HG03064 (cell line): ENCODE data around the gene FLT1.

Source experiments
- ATAC-seq: cut with Tn5 transposase; IDR thresholded peaks from one replicate; pipeline ENCODE4 v1.9.1; 2021; ENCODE audit warnings: low read depth; ENCODE audit not compliant: unreplicated experiment

FLT1 gene

DNA sequence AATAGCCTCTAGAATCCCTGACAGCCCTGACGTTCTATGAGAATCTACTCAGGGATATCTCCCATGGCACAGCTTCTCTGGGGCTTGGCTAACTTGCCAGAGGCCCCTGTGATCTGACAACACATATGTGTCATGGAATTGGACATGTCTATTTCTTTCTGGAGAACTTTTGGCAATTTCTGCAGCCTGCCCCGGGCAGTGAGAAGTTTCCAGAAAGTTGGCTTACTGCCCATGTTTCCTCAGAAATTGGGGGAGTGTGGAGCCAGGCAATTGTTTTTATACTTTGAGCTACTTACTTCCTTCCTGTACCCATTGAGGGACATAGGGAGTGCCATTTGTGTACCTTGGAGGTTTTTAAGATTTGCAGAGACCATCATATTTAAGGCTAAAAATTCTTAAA, 98.9 kb downstream of the FLT1 start:
- ATAC-seq: no peak

DNA sequence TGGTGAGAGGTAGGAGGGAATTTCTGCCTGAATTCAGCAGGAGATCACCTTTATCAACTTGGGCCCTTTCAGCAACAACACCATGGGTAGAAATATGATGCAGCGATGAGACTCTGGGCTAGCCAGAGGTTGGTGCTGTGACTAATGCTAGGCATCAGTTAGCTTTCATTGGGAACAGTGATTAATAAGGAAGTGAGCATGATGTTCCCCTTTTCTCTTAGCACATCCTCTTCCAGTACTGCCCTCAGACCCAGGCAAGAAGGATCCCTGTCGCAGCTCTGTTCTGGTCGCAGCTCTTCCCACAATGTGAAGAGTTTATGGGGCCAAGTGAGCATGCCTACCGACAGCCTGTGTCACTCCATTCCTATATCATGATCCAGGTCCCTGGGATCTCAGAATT, 100.5 kb downstream of the FLT1 start:
- no peak for ATAC-seq

DNA sequence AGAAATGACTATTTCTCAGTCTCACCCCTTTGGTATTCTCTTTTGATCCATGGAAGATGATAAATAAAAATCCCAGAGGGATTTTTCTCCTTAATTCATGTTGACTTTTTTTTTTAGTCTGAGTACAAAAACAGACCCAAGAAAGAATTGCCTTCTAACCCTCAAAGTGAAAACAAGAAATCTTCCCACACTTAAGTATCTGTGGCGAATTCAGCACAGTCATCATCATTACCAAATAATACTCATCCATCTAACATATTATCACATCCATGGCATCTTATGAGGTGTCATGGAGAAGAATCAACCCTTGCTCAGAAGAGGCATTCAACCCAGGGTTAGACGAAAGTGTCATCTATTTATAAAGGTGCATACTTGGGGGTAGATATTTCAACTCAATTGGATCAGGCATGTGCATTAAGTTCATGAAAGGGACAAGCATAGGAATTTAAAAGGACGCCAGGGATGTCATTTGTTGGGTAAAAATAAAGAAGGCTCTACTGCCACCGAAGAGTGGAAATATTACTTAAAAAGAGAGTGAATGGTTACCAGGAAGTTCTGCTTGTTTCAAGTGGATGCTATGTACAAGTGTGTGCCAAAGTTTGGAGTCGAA, 101.9 kb downstream of the FLT1 start:
- no peak for ATAC-seq

DNA sequence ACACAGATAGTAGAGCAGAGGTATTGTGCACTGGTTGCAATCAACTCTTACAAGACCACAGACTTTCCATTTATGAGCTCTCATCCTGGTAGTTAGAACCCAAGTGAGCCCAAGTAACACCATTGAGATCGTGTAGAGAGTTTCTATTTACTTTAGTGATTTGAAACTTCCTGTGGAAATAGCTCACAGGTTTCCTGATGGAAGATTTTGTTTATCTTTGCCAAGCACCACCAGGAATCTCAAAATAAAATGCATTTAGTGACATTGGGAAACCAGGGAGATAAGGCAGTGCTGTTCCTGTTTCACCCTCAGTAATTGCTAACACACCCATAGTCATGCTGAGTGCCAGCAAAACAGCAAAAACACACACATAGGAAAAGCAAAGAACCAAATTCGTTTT, 102.5 kb downstream of the FLT1 start:
- ATAC-seq: no peak

DNA sequence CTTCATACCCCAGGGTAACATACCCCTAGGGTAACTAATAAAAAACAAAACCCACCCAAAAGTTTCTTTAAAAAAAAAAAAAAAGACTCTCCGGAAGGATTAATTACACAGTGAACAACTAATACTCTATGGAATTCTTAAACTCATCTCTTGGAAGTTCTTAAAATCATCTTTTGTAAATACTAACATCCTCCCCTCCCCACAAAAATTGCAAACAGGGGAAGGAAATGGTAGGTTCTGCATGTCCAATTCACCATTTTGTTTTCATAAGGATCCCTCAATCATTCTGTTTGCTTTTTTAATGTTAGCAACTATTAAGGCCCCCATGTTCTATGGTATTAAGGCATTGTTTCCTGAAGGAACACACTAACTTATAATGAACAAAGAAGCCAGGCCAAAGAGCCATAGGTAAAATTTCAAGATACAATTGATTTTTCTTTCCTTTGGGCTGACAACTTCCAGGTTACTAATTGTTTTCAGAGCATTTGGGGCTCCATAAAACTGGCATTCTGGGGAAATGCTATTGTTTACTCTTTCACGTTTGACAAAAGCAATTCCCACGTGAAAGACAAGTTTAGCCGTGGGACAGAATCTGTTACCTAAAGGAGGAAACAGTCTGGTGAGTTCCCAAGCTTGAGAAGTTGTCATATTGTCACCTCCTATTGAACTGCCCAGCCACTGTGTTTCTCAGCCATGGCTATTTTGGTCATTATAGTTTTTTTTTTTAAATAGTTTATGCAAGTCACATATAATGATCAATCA, 107.0 kb downstream of the FLT1 start:
- no peak for ATAC-seq

DNA sequence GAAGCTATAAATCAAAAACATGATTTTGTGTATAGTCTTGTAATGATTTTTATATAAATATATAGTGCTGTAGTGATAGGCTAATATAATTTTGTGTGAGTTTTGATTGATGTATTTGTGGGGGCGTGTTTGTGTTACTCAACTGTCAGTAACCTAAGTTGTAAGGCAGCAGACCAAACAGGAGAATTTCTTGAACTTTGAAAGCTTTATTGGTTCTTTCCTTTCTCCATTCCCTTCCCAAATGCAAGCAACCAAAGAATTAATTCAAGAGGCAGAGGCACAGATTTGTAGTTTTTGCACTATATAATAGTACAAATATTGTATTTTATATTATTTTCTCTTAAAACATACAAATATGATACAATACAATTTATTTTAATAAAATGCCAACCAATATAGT, 109.6 kb downstream of the FLT1 start:
- no peak for ATAC-seq

DNA sequence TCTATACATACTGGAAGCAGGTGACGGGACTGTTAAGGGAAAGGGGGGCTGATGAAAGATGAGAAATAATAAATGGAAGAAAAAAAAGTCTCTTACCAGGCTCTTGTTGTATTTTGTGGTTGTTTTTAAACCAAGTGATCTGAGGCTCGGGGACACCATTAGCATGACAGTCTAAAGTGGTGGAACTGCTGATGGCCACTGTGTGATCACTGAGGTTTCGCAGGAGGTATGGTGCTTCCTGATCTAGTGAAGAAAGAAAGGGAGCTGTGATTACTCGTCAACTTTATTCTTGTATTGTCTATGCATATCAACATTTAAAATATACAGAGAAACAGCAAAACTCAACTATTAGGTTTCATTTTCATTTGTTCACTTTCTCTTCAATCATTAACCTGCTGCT, 110.1 kb downstream of the FLT1 start:
- ATAC-seq: no peak

DNA sequence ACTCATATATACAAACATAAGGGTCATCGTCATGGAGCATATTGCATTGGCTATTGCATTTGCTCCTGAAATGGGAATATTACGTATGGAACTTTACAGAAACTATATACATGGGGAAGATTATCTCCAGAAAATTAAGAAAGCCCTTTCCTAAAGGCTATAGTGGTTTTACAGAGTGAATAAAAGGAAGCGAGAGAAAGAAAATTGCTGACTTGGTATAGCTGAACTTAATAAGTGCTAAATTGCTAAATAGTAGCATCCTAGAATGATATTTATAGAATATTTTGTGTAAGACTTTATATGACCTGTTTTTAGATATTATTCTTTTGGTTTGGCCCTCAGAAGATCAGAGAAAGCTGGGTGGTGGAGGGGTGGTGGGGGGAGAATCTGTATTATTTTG, 114.6 kb downstream of the FLT1 start:
- no peak for ATAC-seq

DNA sequence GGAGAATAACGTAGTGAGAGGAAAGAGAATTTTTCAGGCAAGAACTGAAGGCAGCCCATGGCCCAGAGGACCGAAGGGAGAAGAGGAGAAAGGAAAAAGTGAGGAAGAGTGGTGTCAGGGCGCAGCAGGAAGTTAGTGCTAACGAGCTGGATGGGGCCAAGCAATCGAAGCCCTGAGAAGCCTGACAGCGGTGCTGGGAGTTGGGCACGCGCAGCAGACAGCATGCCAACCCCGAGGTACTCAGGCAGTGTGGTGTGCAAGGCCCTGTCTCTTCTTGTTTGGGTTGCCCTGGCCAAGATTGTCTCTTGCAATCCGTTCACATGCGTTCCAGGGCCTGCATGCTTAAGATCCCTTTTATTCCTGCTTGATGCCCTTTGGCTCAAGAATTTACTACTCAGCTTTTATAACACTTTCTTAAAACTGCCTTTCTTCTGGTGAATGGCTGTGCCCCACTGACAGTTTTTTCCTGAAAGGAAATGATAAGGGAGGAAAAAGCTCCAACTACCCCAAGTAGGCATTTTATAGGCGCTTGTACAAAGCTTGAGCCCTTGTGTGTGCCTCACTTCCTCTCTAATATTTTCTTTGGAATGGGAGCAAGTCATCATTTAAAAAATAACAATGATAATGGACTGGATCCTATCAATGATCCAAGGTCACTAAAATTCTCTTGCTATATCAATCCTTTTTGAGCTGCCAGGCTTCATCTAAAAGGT, 115.4 kb downstream of the FLT1 start:
- no peak for ATAC-seq

DNA sequence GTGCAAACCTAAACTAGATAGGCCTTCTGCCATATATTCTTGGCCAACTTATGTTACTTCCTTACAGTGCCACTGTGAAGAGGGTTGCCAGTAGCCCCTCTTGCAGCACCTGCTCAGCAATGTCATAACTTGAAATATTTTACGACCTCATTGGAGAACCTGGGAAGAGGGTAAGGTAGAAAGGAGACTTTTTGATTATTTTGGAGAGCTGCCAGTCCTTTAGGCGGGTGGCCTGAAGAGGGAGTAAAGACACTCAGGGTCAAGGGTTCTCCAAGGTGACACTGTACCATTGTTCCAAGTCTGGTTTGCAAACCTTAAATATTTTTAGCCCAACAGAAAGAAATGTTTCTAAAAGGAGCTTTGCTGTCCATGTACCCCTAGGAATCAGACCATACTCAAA, 118.3 kb downstream of the FLT1 start:
- ATAC-seq: no peak

DNA sequence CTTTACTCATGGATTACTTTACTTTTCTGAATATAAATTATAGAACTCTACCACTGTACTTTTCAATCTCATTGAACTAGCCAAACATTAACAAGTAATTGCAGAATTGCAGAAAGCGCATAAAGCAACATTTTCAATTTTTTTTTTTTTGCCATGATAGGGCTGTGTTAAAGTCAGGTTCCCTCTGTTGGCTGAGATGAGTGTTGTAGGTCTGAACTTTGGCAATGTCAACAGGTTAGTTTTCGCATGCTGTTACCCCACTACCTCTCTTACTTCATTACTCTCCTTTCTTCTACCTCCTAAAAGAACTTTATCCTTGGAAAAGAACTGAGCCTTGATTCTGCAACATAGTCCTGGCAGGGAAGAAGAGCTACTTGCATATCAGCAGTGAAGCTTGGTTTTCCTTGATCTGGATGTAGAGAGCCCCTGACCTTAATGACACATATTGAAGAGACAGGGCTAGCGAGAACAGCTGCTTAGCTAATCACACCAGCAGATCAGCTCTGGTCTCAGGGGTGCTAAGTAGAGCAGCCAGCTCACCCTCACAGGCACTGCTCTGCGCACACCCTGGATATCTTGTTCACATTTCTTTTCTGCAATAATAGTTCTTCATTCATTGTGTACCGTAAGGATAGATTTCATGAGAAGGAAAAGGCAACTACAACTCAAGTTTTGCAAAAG, 119.5 kb downstream of the FLT1 start:
- ATAC-seq: no peak

DNA sequence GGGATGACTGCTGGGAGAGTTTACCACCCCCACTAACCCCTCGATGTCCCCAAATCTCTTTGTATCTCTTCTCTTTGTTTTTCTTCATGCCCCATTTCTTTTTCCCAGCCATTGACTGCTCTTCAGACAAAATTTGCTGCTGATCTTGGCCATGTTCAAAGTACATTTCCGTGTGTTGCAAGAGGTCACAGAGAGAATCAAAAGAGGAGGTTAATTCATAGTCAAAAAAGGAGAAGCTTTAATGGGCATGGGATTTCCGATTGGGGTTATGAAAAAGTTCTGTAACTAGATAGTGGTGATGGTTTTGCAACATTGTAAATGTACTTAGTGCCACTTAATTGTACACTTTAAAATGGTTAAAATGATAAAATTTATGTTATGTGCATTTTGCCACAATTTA, 121.1 kb downstream of the FLT1 start:
- no peak for ATAC-seq

DNA sequence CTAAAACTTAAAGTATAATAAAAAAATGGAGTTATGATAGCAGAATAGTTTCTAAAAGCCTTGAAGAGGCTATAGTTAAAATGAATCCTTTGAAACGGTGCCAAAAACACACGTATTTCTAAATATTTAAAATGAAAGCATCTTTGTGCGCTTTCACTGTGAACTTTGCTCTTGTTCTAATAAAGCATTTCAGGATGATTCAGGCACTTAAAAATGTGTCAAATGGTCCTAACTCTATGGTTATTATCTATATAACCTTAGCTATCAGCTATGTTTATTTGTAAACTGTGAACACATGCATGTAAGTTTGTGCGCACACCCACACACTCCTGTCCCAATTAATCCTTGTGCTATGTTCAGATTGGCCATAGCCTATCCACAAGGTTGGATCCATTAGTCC, 124.5 kb downstream of the FLT1 start:
- no peak for ATAC-seq

DNA sequence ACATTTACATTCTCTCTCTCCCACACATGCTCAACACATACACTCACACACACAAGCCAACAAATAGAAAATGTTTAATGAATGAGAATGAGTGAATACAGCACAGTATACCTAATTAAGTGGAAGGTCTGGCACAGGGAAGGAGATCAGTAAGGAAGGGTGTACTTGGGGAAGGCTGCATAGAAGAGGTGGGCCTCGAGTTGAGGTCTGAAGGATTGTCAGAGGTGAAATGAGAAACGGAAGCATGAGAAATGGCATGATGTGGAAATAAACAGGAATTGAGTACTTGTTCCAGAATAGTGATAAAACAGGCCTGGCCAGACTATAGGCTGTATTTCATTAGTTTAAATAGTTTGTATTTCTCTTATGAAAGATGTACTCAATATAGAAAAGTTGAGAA, 136.2 kb downstream of the FLT1 start:
- ATAC-seq: no peak

DNA sequence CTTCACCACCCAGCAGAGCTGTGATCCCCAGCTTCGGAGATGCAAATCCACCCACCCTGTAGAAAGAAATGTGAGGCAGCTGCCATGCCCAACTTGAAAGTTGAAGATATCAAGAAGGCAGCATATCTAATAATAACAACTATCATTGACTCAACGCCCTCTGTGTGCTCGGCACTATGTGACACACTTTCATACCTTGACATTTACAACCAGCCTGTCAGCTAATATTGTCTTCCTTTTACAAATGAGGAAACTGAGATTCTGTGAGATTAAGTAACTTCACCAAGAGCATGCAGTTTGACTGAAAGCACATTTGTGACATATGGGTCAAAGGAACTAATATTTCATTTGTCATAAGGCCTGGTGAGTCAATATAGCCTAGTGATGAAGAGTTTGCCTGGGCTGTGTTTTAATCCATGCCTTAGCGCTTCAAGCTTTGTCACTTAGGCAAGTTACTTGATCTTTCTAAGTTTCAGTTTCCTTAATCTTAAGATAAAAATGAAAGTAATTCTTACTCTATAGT, 137.0 kb downstream of the FLT1 start:
- ATAC-seq: no peak

DNA sequence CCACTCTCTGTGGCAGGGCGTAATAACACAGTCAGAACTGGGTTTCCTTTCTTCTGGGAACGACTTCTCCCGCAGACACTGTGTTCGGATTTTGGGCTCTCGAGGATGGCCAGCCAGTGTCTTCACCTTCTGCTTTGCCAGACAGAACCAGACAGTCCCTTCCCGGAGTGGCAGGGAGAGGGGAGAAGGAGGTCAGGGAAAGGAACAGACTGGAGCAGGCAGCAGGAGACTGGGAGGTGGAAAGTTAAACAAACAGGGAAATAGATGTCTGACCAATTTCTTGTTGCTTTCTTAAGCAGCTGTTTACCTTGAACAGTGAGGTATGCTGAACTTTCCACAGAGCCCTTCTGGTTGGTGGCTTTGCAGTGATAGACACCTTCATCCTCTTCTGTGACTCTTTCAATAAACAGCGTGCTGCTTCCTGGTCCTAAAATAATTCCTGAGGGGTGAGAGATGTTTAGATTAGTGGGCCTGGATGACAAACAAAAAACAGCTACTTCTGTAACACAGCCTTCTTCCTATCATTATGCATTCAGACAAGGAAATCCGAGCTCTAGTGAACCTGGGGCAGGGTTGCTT, 137.6 kb downstream of the FLT1 start:
- ATAC-seq: no peak

DNA sequence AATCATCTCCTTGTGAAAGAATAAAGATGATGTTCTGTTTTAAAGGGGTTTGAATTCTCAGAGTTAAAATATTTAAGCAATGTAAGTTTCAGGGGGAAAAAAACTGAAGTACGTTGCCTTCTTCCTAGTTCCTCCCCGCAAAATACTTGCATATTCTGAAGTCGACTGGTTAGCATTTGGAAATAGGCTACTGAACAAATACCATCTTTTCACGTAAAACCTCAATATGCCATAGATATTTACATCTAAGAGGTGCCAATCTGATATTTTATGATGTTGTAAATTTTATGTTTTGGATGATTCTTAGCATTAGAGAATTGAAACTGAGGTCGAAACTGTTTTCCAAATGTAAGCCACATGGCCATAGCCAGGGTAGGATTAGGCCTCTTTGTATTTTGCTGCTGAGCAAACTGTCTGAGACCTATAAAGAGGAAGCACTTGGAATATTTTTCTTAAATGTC, 138.3 kb downstream of the FLT1 start:
- no peak for ATAC-seq

DNA sequence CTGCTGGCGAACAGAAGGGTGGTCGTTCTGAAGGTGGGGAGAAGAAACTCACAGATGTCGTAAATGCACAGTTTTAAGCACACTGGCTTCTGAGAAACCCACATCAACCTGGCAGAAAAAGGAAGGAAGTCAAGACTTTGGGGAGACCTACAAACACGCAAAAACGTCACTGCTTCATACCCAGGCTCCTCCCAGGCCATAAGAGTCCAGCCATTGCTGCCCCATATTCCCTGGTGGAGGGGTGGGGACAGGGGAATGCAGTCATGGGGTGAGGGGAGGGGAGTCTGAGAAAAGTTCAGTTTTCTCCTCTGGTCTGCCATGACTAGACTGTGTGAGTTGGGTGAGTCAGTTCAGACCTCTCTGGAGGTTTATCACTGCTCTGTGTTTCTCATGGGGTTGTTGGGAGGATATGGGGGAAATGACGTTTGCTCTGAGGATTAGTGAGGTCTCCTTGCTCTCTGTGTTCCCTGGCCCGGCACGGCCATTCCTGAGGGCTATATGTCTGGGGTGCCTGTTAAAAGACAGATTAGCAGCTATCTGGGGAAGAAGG, 139.0 kb downstream of the FLT1 start:
- ATAC-seq: no peak

DNA sequence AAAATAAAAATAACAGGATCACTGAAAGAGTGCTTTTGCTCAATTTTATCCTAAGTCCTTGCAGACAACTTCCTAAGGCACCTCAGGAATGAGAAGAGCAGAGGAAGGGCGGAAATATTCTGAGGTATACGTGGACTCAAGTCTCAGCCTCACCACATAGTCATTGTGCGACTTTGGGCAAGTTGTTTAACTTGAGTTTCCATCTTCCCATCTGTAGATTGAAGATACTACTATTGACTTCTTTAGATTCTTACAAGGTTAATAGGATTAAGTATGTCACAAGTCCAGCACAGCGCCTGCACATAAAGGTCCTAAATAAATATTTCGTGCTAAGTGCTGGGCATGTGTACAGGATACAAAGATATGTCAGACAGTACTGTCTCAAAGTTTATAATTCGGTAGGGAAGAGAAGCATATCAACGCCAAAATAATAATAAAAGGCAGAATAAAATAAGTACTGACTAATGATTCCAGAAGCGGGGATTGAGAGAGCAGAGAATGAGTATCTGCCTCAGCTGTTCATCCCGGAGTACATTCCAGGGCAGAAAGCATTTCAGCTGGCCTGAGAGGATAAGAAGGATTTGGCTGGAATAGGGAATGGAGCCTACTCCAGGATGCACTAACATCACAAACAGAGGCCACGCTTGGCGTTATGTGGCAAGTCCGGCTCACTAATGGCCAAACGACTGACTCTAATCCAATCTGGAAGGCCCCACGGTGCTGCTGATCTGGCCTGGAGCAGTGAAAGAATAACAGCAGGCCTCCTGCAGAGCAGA, 139.7 kb downstream of the FLT1 start:
- no peak for ATAC-seq

DNA sequence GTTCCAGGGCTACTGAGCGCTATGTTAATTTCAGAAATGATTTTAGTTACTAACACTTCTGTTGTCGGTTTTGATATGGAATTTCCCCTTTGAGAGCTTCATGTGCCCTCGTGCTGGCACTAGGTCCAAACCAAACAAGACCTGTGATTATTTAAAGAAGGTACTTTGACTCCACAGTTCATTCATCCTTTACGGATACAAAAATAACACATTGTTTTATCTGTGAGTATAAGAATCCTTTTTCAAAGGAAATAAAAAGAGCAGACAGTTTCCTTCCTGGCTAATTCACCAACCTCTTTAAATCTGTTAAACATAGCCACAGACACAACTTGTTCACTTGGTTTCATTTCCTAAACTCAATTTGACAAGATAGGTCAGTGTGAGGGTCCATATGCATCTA, 141.2 kb downstream of the FLT1 start:
- no peak for ATAC-seq
